HG03457 (cell line): Measurements from ENCODE around the gene TSACC.
"Not testable (repeated sequence)": the region's sequence is repeated elsewhere in the genome, so short reads cannot be mapped to it uniquely, and the experiment has no call there.

Experiments used
- ATAC-seq: cut with Tn5 transposase; IDR thresholded peaks from one replicate; pipeline ENCODE4 v1.9.1; 2021; ENCODE audit warnings: moderate number of reproducible peaks; ENCODE audit not compliant: unreplicated experiment

The TSACC gene

GRCh38 chr1:156346035-156346434, 7.7 kb downstream of the TSACC start:
- ATAC-seq: not testable (repeated sequence)

GRCh38 chr1:156346636-156347035, 8.3 kb downstream of the TSACC start:
- no peak for ATAC-seq

- ATAC-seq: no peak
Measured at GRCh38 chr1:156347331-156347730, 9.0 kb downstream of the TSACC start.

GRCh38 chr1:156352481-156352880, 14.2 kb downstream of the TSACC start:
- ATAC-seq: not testable (repeated sequence)

- ATAC-seq: no peak
Measured at GRCh38 chr1:156356262-156356874, 18.0 kb downstream of the TSACC start.

GRCh38 chr1:156356875-156357534, 18.7 kb downstream of the TSACC start:
- no peak for ATAC-seq

- no peak for ATAC-seq
Measured at GRCh38 chr1:156357977-156358376, 19.7 kb downstream of the TSACC start.

GRCh38 chr1:156358641-156359040, 20.3 kb downstream of the TSACC start:
- no peak for ATAC-seq

- no peak for ATAC-seq
Measured at GRCh38 chr1:156359249-156359648, 20.9 kb downstream of the TSACC start.

- ATAC-seq: no peak
Measured at GRCh38 chr1:156359973-156360372, 21.6 kb downstream of the TSACC start.

GRCh38 chr1:156360534-156360933, 22.2 kb downstream of the TSACC start:
- no peak for ATAC-seq

GRCh38 chr1:156365754-156366153, 27.4 kb downstream of the TSACC start:
- no peak for ATAC-seq

GRCh38 chr1:156366378-156367166, 28.2 kb downstream of the TSACC start:
- ATAC-seq: no peak

- no peak for ATAC-seq
Measured at GRCh38 chr1:156367383-156368156, 29.2 kb downstream of the TSACC start.

- ATAC-seq: no peak
Measured at GRCh38 chr1:156368157-156368658, 29.9 kb downstream of the TSACC start.

- no peak for ATAC-seq
Measured at GRCh38 chr1:156368889-156369684, 30.8 kb downstream of the TSACC start, which contains the start of gene RHBG. TSS of gene RHBG (plus strand) at chr1:156369211. CDS start at chr1:156369250, 39 bp downstream.

GRCh38 chr1:156369685-156370286, 31.5 kb downstream of the TSACC start:
- ATAC-seq: not testable (repeated sequence)

GRCh38 chr1:156371553-156372264, 33.4 kb downstream of the TSACC start:
- no peak for ATAC-seq

- ATAC-seq: no peak
Measured at GRCh38 chr1:156372265-156372586, 33.9 kb downstream of the TSACC start.
